Mesenchymal stem cell (in vitro differentiated cells and primary cell): ENCODE results near the gene CLRN1.

Experiments used
- DNase-seq: peaks from one replicate; pipeline ENCODE4 v3.0.0-alpha.2; 2013
- H2AFZ ChIP-seq: one replicate; pipeline ENCODE4 v1.6.1; 2013; ENCODE audit warnings: low read depth, mild to moderate bottlenecking, control low read depth, inconsistent platforms, low read length, moderate library complexity
- H2AK5ac ChIP-seq: 2 replicates; pipeline ENCODE4 v1.6.1; 2013; ENCODE audit warnings: low read length, moderate library complexity, mild to moderate bottlenecking, inconsistent platforms; ENCODE audit not compliant: severe bottlenecking
- H2BK120ac ChIP-seq: one replicate; pipeline ENCODE4 v1.6.1; 2013; ENCODE audit warnings: low read depth, mild to moderate bottlenecking, inconsistent platforms, low read length, moderate library complexity
- H2BK12ac ChIP-seq, 2 experiments: one replicate each; pipeline ENCODE4 v1.6.1; 2013; ENCODE audit warnings: inconsistent platforms in 2 of 2, low read length in 2 of 2, mild to moderate bottlenecking in 2 of 2, moderate library complexity in 2 of 2, control low read depth in 1 of 2
- H2BK15ac ChIP-seq: one replicate; pipeline ENCODE4 v1.6.1; 2013; ENCODE audit warnings: mild to moderate bottlenecking, low read depth, inconsistent platforms; ENCODE audit not compliant: poor library complexity, severe bottlenecking
- H2BK5ac ChIP-seq: 2 replicates; pipeline ENCODE4 v1.6.1; 2013; ENCODE audit warnings: low read depth, mild to moderate bottlenecking, low read length, control low read depth, inconsistent platforms; ENCODE audit not compliant: poor library complexity, severe bottlenecking
- H3K14ac ChIP-seq, 2 experiments: one replicate each; pipeline ENCODE4 v1.6.1; 2013; ENCODE audit warnings: inconsistent platforms in 2 of 2, low read length in 2 of 2, control low read depth in 1 of 2, mild to moderate bottlenecking in 1 of 2, moderate library complexity in 1 of 2
- H3K18ac ChIP-seq, 2 experiments: one replicate each; pipeline ENCODE4 v1.6.1; 2013; ENCODE audit warnings: inconsistent platforms in 2 of 2, low read length in 2 of 2, control low read depth in 1 of 2, low read depth in 1 of 2, mild to moderate bottlenecking in 1 of 2
- H3K23ac ChIP-seq, 2 experiments: one replicate each; pipeline ENCODE4 v1.6.1; 2013; ENCODE audit warnings: inconsistent platforms in 2 of 2, low read length in 2 of 2, mild to moderate bottlenecking in 2 of 2, moderate library complexity in 2 of 2, control low read depth in 1 of 2
- H3K27ac ChIP-seq: 2 replicates; pipeline ENCODE4 v1.5.1; 2013; ENCODE audit warnings: mild to moderate bottlenecking, moderate library complexity, low read length, control low read depth, inconsistent platforms; ENCODE audit not compliant: poor library complexity, severe bottlenecking
- H3K27me3 ChIP-seq, 2 experiments: 2 replicates each; pipeline versions ENCODE4 v1.6.1 to v1.7.0; 2013; ENCODE audit warnings: low read length in 2 of 2, mild to moderate bottlenecking in 2 of 2, moderate library complexity in 2 of 2, control low read depth in 1 of 2, inconsistent platforms in 1 of 2; ENCODE audit not compliant: control insufficient read depth in 1 of 2, insufficient read depth in 1 of 2
- H3K36me3 ChIP-seq, 2 experiments: 2 replicates each; pipeline versions ENCODE4 v1.6.1 to v1.7.0; 2013; ENCODE audit warnings: low read length in 2 of 2, control low read depth in 1 of 2, inconsistent platforms in 1 of 2, low read depth in 1 of 2, mild to moderate bottlenecking in 1 of 2; ENCODE audit not compliant: insufficient read depth in 2 of 2, control insufficient read depth in 1 of 2
- H3K4ac ChIP-seq, 2 experiments: one replicate each; pipeline ENCODE4 v1.6.1; 2013; ENCODE audit warnings: inconsistent platforms in 2 of 2, low read length in 2 of 2, mild to moderate bottlenecking in 2 of 2, moderate library complexity in 2 of 2, control low read depth in 1 of 2, low read depth in 1 of 2
- H3K4me1 ChIP-seq: 2 replicates; pipeline ENCODE4 v1.6.1; 2013; ENCODE audit warnings: low read depth, low read length, control low read depth; ENCODE audit not compliant: control insufficient read depth, insufficient read depth
- H3K4me2 ChIP-seq: 2 replicates; pipeline ENCODE4 v1.6.1; 2013; ENCODE audit warnings: low read length, mild to moderate bottlenecking, inconsistent platforms; ENCODE audit not compliant: poor library complexity, severe bottlenecking
- H3K4me3 ChIP-seq, 2 experiments: 2 replicates each; pipeline versions ENCODE4 v1.5.1 to v1.7.0; 2013; ENCODE audit warnings: low read length in 2 of 2, mild to moderate bottlenecking in 2 of 2, control low read depth in 1 of 2, low read depth in 1 of 2; ENCODE audit not compliant: insufficient read depth in 1 of 2
- H3K79me1 ChIP-seq: replicated peaks from 2 replicates; pipeline ENCODE4 v1.6.1; 2013; ENCODE audit warnings: mild to moderate bottlenecking, control low read depth, low read length, inconsistent platforms; ENCODE audit not compliant: poor library complexity, severe bottlenecking
- H3K9ac ChIP-seq: 2 replicates; pipeline ENCODE4 v1.7.0; 2013; ENCODE audit warnings: mild to moderate bottlenecking, low read length, moderate library complexity
- H3K9me3 ChIP-seq: 2 replicates; pipeline ENCODE4 v1.7.0; 2013; ENCODE audit warnings: mild to moderate bottlenecking, low read length; ENCODE audit not compliant: control insufficient read depth
- H4K8ac ChIP-seq: one replicate; pipeline ENCODE4 v1.6.1; 2013; ENCODE audit warnings: inconsistent platforms, mild to moderate bottlenecking, low read length, moderate library complexity
- H4K91ac ChIP-seq: one replicate; pipeline ENCODE4 v1.6.1; 2013; ENCODE audit warnings: mild to moderate bottlenecking, low read length, inconsistent platforms
- WGBS: methylation state at CpG from one replicate; pipeline ENCODE4 v1.1.7; 2013; ENCODE audit warnings: mixed read lengths; 5-methylcytosine and 5-hydroxymethylcytosine counted together

The CLRN1 gene

DNA sequence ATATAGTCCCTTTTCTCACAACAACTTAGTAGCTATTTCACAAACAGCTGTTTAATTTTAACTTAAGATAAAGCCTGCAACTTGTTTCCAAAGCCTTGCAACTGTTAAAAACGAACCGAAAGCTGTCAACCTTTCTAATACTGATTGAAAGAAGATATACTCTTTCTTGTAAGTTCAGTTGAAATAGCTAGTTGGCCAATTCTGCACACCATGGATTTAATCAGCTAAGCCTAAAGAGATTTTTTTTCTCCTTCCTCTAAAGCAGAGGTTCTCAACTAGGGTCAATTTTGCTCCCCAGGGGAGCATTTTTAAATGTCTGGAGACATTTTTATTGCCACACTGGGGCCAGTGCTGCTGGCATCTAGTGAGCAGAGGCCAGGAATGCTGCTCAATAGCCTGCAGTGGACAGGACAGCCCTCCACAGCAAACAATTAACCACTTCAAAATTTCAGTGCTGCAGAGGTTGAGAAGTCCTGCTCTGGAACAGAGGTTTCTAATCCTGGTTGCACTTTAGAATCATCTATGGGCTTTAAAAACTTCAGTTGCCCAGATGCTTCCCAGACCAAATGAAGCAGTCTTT lies 93.4 kb downstream of the CLRN1 start:
- Histone ChIP-seq H3K36me3 (no peaks in the 10 kb centered on the region), H3K27me3 (peaks cover 9 to 13% of the 10 kb centered on the region in 2 experiments), H3K18ac (no peak overlapping the region), H2AK5ac (no peak overlapping the region), H2BK5ac (no peak overlapping the region), H2BK15ac (no peak overlapping the region), H3K9me3 (no peaks in the 10 kb centered on the region), H2AFZ (no peak overlapping the region), H3K23ac (no peak overlapping the region), H3K4me3 (no peak overlapping the region), H2BK120ac (no peak overlapping the region), H3K14ac (no peak overlapping the region), H3K79me1 (no peaks in the 10 kb centered on the region), H3K27ac (no peak overlapping the region), H3K4me1 (no peaks in the 10 kb centered on the region), H4K91ac (no peak overlapping the region), H3K4ac (no peak overlapping the region), H4K8ac (no peak overlapping the region), H3K4me2 (no peak overlapping the region), H2BK12ac (no peak overlapping the region), H3K9ac (no peak overlapping the region)
- WGBS: no CpG with 5 or more reads among the region's 2 CpGs
- DNase-seq: no peak

DNA sequence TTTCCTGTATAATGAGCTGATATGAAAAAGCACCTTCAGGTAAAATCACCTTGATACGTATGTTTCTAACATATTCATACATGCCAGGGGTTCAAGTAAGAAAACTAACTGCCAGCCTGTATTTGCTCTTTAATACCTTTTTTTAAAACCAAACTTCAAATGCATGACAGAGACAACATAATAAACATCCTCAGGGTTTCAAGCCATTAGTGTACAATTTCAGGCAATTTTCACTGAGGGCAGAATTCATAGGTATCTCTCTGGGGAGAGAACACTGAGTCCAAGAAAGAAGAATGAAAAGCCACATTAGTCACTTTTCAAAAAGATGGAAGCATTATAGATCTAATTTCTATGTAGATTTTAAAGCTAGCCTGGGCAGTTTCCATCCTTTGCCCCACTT lies 94.2 kb downstream of the CLRN1 start:
- H2AK5ac ChIP-seq: no peak overlapping the region
- no peaks in the 10 kb centered on the region for H3K36me3 ChIP-seq
- H3K79me1 ChIP-seq: no peaks in the 10 kb centered on the region
- H2BK12ac ChIP-seq: no peak overlapping the region
- H3K4ac ChIP-seq: no peak overlapping the region
- no peak overlapping the region for H3K4me3 ChIP-seq
- H2BK120ac ChIP-seq: no peak overlapping the region
- peaks cover 5 to 6% of the 10 kb centered on the region in 2 experiments for H3K27me3 ChIP-seq
- H2BK5ac ChIP-seq: no peak overlapping the region
- H3K18ac ChIP-seq: no peak overlapping the region
- peaks cover 1% of the 10 kb centered on the region for H3K4me1 ChIP-seq
- no peak overlapping the region for H4K8ac ChIP-seq
- H2AFZ ChIP-seq: no peak overlapping the region
- H3K9ac ChIP-seq: no peak overlapping the region
- H3K23ac ChIP-seq: no peak overlapping the region
- no peak overlapping the region for H3K27ac ChIP-seq
- WGBS: 88% methylated on average over 1 of the region's 1 CpG
- no peak overlapping the region for H4K91ac ChIP-seq
- H2BK15ac ChIP-seq: no peak overlapping the region
- H3K4me2 ChIP-seq: no peak overlapping the region
- H3K9me3 ChIP-seq: no peaks in the 10 kb centered on the region
- H3K14ac ChIP-seq: no peak overlapping the region
- DNase-seq: no peak

DNA sequence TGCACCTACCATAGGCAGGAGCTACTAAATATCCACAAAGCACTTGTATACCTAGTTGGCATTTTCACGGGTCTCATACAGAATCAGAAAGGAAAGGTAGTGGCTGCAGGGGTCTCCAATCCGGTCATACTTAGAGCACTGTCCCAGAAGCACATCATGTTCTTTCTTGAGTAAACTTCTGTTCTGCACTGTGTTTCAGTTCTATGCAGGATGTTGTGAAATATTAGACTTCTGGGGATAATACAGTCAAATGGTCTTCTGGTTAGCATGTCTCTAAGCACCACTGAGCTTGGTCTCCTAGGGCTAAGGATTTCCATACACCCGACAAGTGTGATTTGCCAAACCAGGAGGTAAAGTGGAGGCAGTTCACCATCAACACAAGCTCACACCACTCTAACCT lies 95.2 kb downstream of the CLRN1 start:
- H3K27me3 ChIP-seq: peaks cover 4 to 5% of the 10 kb centered on the region in 2 experiments
- H2AFZ ChIP-seq: no peak overlapping the region
- no peak overlapping the region for H3K9ac ChIP-seq
- H3K4me3 ChIP-seq: no peak overlapping the region
- H3K9me3 ChIP-seq: no peaks in the 10 kb centered on the region
- H2BK12ac ChIP-seq: no peak overlapping the region
- DNase-seq: peak; percentile 25
- H3K23ac ChIP-seq: no peak overlapping the region
- H3K4me1 ChIP-seq: peaks cover 1% of the 10 kb centered on the region
- no peak overlapping the region for H2BK5ac ChIP-seq
- H3K4me2 ChIP-seq: no peak overlapping the region
- H2AK5ac ChIP-seq: no peak overlapping the region
- H4K91ac ChIP-seq: no peak overlapping the region
- no peaks in the 10 kb centered on the region for H3K79me1 ChIP-seq
- H2BK15ac ChIP-seq: no peak overlapping the region
- no peak overlapping the region for H3K4ac ChIP-seq
- no peak overlapping the region for H4K8ac ChIP-seq
- H3K27ac ChIP-seq: no peak overlapping the region
- H3K14ac ChIP-seq: no peak overlapping the region
- H3K36me3 ChIP-seq: no peaks in the 10 kb centered on the region
- 79% methylated on average over 2 of the region's 3 CpGs for WGBS
- H3K18ac ChIP-seq: no peak overlapping the region
- H2BK120ac ChIP-seq: no peak overlapping the region

DNA sequence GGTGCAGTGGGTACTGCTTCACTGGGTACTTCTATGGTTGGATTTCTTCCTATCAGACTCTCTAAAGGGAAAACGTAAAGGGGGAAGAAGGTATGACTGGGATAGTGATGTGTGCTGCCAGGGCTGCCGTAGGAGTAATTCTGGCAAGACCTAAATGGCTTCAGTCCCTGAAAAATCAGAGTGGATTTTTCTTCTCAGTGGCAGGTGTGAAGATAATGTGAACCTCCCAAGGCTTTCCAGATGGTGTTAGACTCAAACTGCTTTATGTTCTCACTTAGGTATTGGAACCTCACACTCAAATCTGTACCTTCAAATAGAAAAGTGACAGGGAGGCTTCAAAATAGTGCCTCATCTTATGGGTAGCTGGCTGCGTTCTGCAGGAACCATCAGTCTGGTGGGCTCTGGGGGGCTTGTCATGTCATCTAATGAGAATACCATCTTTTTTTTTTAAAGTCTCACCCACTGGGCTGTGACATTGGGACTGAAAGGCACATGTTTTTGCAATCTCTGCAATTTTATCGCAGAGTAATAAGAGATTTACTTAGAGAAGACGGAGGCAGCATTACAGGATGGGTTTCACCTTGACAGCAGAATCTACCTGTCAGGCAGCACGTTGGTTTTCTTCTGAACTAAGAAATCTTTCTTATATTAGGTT lies 95.8 kb downstream of the CLRN1 start:
- no peak overlapping the region for H3K4me3 ChIP-seq
- no peak overlapping the region for H3K23ac ChIP-seq
- no peak overlapping the region for H2AFZ ChIP-seq
- no peaks in the 10 kb centered on the region for H3K9me3 ChIP-seq
- H3K4me2 ChIP-seq: no peak overlapping the region
- no peak overlapping the region for H2AK5ac ChIP-seq
- H3K4me1 ChIP-seq: peaks cover 1% of the 10 kb centered on the region
- peaks cover 4 to 5% of the 10 kb centered on the region in 2 experiments for H3K27me3 ChIP-seq
- no peak for DNase-seq
- no peak overlapping the region for H2BK15ac ChIP-seq
- no peak overlapping the region for H4K8ac ChIP-seq
- no peaks in the 10 kb centered on the region for H3K79me1 ChIP-seq
- no peak overlapping the region for H2BK120ac ChIP-seq
- H3K14ac ChIP-seq: no peak overlapping the region
- H2BK5ac ChIP-seq: no peak overlapping the region
- no peak overlapping the region for H3K27ac ChIP-seq
- no peaks in the 10 kb centered on the region for H3K36me3 ChIP-seq
- H3K18ac ChIP-seq: no peak overlapping the region
- H3K9ac ChIP-seq: no peak overlapping the region
- H3K4ac ChIP-seq: no peak overlapping the region
- WGBS: 91% methylated on average over 5 of the region's 6 CpGs
- H4K91ac ChIP-seq: no peak overlapping the region
- no peak overlapping the region for H2BK12ac ChIP-seq
